ENCODE measurements around the gene RIPOR2.
"Not testable (repeated sequence)": the region's sequence is repeated elsewhere in the genome, so short reads cannot be mapped to it uniquely, and the experiment has no call there.

Gene RIPOR2

DNA sequence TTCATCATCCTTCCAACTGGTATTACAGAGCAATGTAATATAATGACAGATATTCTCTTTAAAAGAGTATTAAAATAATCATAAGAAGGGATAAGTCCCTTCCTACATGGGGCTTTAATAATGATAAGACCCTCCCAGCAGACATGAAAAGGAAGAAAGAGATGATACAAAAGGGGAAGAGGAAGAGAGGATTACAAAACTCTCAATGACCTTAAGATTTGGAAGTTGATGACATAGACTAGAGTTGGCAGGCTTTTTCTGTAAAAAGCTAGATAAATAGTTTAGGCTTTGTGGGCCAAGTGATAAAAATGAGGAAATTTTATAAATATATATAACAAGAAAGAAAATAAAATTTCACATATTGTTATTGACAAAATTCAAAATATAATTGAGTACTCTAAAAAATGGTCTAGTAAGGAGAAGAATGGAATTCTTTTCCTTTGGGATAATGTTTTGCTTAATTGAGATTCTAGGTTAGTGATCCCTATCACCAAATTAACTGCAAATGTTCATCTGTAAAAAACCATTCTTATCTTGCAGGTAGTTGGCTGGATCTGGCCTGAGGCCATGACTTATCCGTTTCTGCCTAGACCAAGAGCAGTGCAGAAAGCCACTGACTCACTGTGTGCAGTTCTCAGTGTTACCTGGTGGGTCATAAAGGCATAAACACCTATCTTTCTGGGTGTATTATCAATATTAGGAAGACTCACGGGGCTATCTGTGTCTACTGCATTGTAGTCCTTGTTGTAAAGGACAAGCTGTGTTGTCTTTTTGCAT lies 11.0 kb downstream of the RIPOR2 start:
- DNase-seq: no peak

DNA sequence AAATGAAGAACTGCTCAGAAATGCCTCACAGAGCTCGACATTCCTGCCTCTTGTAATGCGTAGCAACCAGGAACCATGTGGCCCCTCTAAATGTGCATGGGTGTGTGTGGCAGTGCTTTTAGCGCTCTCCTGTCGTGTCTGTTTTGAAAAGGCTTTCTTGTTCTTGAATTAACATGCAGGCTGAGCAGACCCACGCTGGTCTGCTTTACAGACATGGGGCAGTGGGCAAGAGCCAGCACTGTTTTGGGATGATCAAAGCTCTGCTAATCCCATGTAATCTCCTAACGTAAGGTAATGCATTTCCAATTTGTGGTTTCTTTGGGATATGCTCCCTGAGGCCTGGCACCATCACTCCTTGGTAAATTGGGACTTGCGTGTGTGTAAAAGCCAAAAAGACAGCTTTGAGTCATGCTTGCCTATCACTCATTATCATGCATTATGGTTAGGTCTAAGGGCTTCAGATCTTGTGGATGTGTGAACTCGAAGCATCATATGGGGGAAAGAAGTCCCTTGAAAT lies 11.8 kb downstream of the RIPOR2 start:
- no peak for DNase-seq

DNA sequence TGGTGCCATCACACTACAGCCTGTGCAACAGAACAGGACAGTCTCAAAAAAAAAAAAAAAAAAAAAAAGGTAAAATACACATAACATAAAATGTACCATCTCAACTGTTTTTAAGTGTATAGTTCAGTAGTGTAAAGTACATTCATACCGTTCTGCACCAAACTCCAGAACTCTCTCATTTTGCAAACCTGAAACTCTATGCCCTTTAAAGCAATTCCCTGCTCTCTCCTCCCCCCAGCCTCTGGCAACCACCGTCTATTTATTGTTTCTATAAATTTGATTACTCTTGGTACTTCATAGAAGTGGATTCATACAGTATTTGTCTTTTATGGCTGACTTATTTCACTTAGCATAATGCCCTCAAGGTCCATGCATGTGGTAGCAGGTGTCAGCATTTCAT lies 12.9 kb downstream of the RIPOR2 start:
- DNase-seq: no peak

DNA sequence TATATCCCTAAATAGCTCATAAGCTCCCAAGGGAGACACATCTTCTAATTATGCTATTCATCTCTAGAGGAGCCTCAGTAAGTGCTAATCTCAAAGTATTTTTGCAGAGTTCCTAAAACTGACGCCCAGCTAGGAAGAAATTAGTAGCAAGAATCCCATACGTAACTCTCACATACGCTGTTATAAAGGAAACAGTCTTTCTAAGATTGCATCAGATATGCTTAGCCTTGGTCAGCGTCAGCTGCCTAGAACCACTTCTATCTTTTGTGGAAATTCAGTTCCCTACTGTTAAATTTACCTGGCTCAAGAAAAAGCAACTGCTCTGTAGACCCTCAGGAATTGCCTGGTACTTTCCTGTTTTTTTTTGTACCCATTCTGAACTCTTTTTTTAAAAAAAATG lies 13.6 kb downstream of the RIPOR2 start:
- DNase-seq: no peak

DNA sequence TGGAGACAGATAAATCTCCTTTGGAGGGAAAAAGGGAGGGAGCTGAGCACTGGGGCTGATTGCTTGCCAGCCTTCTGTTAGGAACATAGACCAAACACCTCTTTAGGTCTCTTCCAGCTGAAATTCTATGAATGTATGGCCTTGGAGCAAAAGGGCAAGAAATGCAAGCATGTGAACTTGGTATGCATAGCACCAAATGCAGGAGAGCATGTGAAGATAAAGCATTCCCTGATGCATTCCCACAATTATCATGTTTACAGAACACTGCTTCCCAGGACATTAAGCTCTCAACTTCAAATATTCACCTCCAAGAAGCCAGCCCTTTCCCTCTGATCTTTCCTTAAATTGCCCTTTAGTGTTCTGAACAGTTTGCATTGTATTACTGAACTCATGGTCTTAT lies 15.6 kb downstream of the RIPOR2 start:
- DNase-seq: no peak

DNA sequence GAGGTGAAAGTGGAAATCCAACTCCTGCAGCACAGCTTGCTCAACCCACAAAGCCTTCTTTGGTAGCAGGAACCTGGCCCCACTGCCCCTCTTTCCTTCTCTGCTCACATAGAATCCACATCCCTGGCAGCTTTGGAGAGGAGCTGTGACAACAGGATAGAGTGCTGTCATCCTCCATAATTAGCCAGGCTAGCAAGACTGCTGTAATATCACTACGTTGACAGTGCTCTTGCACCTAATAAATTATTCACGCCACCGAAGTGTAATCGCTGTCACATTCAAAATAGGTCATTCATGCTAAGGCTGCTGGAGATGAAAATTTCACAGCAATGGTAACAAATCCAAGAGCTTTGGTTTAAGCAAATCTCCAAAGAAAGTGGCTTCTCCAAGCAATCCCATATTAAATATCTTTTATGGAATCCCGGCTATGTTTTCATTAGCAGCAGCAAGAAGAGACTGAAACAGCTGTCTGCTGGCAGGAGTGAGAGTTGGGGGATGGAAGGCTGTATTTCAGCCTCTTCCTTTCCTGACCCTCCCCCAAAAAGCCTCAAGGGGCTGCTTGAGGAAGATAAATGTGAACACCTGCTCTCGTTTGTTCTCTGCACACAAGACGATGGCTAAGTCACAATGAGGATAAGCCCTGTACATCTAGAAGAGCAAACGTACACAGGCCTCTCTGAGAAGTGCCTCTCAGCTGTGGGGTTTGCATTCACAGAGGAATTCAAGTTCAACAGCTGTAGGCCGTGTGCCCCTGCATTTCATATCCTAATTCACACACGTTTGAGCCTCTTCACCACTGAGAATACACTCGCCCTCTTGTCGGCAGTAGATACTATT lies 16.5 kb downstream of the RIPOR2 start:
- DNase-seq: no peak

DNA sequence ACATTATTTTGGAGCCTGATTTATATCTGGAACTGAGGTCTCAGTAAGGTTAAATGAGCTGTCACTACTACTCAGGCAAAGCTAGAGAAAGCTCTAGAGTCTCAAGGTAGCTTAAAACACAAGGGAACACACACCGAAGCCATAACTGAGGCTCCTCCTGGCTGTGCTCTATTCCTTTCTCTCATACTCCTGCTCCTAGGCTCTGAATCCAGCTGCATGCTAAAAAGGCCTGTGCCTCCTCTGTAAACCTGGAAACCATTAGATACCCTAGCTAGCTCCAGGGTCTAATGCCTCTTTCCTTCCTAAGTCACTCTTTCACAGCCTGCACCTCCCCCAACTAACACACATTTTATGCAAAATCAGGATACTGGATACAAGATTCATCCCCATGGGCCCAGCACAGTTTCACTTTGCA lies 17.1 kb downstream of the RIPOR2 start:
- DNase-seq: no peak

DNA sequence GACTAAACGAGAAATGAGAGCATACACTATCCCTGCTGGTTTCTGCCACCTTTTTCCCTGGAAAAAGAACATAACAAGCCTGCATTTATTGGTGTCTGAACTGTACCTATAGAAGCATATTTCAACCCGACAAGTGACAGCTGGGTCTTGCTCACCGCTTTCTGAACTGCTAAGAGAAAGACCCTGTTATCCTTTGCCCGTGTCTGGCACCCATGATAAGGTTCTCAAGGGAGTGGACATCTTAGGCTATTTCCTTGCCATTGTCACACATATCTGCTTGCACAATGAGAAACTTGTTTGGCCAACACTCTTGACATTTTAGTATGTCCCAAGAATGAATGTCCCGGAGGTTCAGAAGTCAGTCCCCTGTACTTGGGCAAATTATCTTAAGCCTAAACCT lies 19.3 kb downstream of the RIPOR2 start:
- no peak for DNase-seq

DNA sequence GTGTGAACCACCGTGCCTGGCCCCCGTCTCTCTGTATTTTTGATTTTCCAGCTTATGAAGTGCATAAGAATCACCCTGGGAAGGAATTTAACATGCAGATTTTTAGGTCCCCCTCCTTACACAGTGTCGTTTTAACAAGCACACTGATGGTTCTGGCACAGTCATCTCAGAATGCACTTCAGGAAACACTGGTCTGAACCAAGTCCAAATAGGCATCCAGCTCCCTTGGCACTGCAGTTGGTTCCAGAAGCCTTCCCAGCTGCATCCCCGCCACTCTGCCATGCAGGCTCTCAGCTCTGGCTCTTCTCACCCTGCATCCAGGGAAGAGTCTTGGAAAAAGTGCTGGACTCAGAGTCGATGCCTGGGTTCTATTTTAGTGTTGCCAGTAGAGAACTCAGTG lies 20.1 kb downstream of the RIPOR2 start:
- DNase-seq: no peak

DNA sequence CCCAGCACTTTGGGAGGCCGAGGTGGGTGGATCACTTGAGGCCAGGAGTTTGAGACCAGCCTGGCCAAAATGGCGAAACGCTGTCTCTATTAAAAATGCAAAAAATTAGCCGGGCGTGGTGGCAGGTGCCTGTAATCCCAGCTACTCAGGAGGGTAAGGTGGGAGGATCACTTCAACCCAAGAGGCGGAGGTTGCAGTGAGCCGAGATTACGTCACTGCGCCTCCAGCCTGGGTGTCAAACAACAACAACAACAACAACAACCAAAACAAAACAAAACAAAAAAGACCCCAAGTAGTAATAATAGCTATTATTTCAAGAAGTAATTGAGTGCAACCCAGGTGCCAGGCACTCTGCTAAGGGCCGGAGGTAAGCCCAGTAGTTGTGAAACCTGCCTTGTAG lies 21.7 kb downstream of the RIPOR2 start:
- not testable (repeated sequence) for DNase-seq

DNA sequence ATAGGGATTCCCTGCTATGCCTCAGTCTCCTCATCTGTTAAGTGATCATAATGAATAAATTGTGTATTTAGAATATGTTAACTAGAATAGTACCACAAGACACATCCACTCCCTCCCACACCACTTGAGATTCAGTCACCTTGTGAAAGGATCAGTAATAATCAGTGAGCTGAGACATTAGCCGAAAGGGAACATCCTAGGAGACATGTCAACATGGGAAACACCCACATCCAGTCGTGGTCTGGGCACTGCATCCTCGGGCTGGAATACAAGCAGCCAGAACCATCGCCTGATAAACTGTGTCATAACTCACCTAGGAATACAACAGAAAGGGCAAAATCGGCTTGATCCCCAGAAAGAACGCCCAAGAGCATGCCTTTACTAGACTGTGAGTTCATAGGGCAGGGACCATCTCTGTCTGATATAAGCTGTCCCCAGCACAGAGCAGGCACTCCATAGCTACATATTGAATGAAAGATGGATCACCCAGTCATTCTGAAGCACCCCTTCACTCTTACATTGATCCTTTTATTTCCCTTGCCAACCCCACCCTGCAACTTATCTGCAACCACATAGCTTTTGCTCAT lies 23.9 kb downstream of the RIPOR2 start:
- DNase-seq: no peak

DNA sequence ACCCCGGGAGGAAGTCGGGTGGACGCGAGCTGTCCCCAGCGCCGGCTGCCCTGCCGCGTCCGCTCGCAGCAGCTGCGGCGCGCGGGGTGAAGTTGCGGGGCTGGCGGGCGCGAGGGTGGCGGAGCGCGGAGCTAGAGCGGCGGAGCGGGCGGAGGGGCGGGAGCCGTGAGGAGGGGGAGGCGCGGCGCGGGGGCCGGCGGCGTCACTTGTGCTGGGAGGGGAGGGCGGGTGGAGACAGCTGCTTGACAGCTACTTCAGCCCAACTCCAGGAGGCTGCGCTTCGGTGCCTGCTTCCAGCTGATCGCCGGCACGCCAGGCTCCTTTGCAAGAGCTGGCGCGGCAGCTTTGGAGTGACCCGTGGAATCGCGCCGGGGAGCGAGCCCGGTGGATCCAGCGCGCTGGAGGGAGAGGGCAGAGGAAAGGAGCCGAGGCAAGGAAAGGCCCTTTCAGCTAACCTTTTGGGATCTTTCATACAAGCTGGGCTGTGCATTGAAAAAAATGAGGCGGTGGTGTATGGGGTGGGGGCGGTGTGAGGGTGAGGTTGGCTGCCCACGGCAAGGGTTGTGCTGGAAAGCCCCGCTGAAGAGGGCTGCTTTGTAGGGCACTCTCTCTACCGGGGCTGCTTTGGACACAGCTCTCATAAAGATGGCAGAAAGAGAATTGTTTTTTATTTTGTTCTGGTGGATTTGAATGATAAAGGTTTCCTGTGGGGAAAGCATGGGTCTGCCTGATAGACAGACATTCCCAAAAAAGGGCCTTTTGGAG lies 24.6 kb downstream of the RIPOR2 start:
- DNase-seq: no peak

DNA sequence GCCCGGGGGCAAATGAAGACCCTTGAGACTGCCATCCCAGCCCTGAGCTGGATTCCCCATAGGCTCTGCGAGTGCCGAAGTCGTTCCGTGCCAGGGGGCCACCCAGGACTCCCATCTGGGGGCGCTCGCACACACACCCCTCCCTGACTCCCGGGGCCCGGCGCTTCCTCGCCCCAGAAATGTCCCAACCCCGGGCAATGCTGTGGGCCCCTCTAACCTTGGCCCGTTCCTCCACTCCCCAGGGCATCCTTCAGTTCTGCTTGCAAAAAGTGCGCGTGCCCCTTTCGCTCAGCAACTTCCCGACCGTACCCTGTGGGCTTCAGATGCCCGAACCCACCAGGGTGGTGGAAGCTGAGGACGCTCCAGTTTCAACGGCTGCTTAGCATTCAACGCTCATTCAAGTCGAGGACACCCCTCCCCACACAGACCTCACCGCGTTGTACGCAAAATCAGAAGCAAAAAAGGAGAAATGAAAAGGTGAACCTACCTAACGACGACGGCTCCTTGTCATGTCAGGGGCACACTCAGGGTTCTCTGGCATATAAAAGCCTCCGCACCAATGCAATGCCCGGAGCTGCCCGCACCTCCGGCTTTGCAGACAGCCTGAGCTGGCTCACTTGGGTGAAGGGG lies 25.3 kb downstream of the RIPOR2 start:
- DNase-seq: no peak

DNA sequence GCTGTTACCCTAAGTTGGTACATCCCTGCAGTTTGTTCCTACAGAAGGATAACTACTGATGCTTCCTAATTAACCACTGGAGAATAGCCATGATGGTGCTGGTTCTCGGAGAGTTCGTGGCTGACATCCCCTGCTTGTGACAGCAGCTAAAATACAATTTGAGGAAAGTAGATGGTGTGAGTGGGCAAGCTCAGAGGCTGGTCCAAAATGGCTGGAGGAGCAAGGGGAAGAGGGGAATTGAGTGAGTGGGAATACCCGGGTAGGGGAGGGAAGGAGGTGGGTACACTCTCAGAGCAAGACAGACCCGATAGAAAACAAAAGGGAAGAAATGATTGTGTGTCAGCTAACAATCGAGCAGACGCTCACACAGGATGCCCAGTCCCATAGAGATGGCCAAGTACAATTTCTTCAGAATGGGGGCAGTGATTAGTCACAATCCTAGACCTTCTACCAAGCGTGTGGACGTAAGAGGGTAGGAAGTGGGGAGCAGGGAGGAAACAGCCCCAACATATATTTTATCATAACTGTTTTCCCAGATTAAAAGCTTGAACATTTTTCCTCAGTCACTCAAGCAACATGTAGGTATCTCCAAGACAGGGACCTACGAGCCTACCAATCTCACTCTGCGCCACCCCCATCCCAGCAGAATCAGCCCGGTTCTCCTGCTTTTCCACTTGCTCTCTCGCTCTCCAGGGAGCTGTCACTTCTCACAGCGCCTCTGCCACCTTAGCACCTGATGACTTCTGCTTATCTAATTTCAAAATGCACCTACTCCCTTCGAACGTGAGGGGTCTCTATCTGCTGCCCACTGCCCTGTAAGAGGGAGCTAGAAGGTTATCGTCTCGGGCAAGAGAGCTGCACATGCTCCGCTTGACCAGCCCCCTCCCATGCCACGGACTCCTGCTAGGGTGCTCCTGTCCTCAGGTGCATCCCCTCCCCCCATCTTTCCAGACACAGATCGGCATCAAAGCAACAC lies 26.2 kb downstream of the RIPOR2 start:
- DNase-seq: no peak

DNA sequence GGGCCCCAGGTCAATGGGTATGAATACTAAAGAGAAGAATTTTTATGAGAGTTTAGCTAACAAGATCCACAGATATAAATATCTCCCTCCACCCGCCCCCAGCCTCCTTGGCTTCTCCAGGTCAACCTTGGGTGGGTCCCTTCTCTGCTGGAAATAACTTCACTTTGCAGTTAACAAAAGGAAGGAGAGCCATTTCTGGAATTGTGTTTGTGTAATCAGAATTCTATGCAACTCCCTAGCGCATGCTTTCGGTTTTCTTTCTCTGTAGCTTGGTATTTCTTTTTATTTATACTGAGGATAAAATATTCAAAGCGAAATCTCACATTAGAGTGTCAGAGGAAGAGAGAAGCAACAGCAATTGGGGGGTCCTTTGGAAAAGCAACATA lies 27.1 kb downstream of the RIPOR2 start:
- no peak for DNase-seq

DNA sequence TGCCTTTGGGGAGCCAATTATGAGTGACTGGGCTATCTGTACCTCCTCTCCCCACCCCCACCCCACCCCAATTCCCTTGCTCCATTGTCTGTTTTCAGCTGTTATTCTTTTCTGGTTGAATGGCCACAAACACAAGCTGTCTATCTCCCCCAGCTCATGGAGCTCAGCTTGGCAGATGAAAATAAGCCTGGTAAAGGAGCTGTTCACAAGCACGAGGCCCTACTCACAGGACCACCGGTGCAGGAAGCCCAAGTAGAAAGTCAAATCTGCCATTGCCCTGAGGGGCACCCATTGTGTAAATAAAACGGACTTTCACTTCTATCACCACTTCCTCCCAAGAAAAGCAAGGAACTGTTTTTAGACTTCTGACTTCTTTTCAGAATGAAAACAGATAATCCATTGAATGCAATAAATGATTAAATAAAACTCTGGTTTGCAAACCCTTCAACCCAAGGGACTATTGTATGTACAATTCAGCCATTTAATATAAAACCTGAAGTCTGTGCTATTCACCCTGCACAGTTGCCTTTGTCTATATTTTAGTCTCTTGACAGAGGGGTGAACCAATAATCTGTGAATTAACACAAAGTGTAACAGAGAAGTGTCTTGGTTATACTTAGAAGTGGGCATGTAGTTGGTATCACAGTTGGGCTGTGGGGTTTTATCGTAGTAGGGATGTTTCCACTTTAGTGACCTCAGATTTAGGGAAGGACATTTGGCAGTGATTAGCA lies 27.7 kb downstream of the RIPOR2 start:
- DNase-seq: no peak

DNA sequence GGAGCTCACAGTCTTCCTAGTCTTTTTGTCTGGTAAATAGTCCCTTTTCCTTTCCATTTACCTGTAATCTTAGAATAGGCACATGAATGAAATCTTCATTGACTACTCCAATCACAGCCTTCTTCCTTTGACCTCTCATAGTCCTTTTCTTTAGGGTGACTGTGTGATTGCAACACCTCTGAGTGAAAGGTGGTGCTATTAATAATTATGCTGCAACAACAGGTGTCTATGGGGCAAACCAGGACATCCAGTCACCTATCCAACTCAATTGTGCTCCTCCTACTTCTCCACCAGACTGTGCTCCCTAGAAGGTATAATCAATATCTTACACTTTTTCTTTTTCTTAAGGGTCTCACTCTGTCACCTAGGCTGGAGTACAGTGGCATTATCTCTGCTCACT lies 29.4 kb downstream of the RIPOR2 start:
- no peak for DNase-seq

DNA sequence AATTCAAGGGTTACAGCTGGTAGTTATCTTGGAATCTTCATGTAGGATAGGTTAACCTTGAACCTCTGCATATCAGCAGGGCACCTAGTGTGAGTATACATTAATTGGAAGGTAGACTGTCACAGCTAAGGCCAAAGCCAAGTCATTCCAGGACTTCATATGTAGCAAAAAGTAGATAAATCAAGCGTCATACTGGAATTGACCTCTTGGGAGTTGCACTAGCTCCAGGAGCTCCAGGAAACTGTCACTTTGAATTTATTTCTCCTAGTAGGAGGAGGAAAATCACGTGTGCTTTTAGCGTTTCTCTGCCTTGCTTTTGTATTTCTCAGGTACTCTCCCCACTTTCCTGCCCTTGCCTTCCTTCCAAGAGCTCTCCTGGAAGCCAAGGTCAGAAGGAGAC lies 30.3 kb downstream of the RIPOR2 start:
- DNase-seq: no peak

DNA sequence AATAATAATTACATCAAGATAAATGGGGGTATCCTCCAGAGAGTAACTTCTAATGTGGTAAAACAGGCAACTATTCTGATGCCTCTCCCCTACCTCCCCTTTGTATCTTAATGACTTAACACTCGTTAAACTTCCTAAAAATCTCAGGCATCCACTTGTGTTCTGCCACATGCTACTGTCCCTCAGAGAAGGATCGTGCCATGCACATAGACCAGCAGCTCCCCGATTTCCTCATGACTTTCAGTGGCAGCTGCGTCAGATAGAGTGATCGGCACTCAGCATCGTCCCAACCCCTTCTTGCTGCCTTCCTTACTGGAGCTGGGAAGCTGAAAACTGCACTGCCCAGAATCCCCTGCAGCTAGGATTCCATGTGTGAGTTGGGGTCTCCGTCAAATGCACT lies 32.1 kb downstream of the RIPOR2 start:
- DNase-seq: no peak

DNA sequence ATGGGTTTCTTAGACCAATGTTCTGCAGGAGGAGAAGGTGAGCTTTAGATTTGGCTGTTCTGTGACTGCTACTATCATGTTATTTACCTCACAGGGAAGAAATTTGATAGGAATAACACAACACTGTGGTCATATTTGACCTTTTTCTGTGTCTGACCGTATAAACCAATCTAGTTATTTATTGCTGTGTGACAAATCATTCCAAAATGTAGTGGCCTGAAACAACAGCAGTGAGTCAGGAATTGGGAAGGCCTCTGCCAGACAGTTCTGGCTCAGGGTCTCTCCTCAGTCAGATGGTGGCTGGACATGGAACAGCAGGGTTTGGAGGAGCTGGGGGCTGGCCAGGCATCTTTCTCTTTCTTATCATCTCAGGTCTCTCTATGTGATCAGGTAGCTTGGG lies 33.0 kb downstream of the RIPOR2 start:
- no peak for DNase-seq
